HG02571 (cell line): ENCODE data around the gene SPTB.

ENCODE experiments used
- ATAC-seq: cut with Tn5 transposase; IDR thresholded peaks from one replicate; pipeline ENCODE4 v1.9.1; 2021; ENCODE audit warnings: mild to moderate bottlenecking, moderate library complexity; ENCODE audit not compliant: unreplicated experiment

The SPTB gene

GRCh38 chr14:64755781-64756221, 123.9 kb downstream of the SPTB start:
- no peak for ATAC-seq

DNA sequence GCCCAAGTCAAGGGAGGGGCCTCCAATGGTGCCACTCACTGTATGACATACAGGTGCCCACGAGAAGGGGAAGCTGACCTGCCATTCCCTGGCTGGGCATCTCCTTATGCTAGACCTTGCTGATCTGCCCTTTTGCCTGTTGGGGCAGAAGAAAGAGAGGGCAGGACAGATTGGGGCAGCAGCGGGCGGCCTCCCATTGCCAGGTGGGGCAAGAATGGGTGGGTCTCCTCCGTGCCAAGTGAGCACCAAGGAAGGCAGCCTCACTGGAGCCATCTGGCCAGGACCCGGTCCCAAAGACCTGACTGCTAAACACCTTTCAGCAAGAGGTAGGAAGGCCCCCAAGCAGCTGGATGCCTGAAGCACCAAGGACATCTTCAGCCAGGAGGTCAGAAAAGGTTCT, 125.0 kb downstream of the SPTB start:
- no peak for ATAC-seq

GRCh38 chr14:64753999-64754398, 125.7 kb downstream of the SPTB start:
- no peak for ATAC-seq

DNA sequence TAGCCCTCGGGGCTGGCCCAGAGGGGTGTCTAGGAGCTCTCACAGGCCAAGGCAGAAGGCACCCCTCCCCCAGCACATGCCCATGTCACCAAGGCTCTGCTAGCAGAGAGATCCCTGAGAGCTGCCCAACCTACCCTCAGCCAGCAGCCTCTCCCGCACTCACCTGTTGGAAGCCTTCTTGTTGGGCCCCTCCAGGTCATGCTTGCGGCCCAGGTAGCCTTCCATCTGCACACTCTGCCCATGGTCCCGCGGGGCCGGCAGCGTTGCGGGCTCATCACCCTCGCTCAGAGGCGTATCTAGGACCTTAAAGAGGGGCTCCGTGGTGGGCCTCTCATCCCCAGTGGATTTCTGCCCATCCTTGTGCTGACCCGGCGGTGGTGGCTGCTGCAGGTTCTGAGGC, 126.3 kb downstream of the SPTB start:
- ATAC-seq: no peak

DNA sequence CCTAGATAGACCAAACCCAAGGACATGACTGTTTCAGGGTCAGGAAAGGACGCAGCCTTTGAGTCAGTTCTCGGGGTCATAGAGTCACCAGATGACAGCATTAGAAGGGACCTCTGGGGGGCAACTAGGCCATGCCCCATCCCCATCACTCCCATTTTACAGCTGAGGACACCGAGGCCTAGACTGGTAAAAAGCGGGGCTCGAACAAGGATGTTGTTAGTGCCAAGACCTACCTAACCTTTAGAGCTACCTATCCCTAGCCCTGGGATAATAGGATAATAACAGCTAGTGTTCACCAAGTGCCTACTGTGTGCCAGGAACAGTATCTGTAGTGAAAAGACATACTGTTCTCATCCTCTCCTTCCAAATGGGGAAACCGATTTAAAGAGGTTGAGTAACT, 126.8 kb downstream of the SPTB start:
- ATAC-seq: no peak

GRCh38 chr14:64748995-64749714, 130.6 kb downstream of the SPTB start:
- ATAC-seq: no peak

DNA sequence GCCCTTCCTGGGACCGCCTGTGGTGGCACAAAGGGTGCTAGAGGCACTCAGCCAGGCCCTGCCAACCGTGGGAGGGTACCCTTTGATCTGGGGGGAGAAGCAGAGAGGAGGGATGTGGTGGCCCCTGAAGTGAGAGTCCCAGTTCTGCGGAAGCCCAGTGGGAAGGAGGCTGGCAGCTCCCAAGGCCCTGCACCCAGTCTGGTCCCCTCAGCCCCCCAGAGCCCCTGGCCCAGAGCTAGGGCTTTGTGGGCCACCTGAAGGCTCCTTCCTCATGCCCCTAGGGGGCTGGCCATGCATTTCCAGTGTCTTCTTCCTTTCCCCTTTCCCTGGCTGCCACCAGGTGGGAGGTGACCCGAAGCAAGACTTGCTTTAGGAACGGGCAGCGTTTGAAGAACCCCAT, 131.2 kb downstream of the SPTB start:
- ATAC-seq: no peak

DNA sequence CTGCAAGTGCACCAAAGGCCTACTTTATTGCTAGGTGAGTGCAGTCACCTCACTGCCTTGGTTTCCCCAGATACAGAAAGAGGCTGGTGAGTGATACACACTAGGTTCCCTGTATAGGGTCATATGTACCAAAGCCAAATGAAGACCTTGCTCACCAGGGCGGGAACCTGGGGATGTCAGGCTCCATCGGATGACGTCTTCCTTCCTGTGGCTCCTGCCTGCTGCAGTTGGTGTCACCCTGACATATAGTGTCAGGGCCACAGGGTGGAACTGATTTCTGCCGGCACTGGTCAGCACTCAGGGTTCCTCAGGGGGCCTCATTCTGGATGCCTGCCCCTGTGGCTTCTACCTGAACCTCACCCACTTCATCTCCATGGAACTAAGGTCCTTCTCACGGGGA, 132.4 kb downstream of the SPTB start:
- no peak for ATAC-seq

GRCh38 chr14:64746298-64747250, 133.1 kb downstream of the SPTB start:
- no peak for ATAC-seq

DNA sequence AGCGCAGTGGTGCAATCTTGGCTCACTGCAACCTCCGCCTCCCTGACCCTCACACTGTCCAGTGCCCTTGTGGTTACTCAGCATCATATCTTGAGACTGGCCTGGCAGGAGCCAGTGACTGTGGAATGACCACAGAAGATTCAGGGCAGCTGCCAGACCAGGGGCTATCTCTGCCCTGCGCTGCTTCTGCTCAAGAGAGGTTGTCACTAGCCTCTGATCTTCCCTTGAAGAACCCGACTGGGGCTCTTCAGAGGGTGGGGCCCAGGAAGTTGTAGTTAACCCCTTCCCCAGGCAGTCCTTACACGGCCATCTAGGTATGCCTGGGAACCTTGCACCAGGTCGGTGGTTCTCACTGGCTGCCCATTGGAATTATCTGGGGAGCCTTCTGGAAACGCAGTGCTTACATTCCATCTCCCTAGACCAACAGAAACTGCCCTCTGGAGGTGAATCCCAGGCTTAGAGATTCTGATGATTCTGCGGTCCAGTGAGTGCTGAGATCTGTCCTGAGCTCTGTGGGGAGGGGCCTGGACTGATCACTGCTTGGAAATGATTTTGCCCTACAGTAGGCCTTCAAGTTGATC, 134.1 kb downstream of the SPTB start:
- no peak for ATAC-seq

- no peak for ATAC-seq
These were observed 136.6 kb downstream of the SPTB start for GRCh38 chr14:64743061-64743460.

DNA sequence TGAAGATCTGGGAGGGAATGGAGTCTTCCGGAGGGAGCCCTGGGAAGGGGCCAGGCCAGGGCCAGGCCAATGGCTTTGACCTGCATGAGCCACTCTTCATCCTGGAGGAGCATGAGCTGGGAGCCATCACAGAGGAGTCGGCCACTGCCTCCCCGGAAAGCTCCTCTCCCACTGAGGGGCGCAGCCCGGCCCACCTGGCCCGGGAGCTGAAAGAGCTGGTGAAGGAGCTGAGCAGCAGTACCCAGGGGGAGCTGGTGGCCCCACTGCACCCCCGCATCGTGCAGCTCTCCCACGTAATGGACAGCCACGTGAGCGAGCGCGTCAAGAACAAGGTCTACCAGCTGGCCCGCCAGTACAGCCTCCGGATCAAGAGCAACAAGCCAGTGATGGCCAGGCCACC, 137.7 kb downstream of the SPTB start:
- ATAC-seq: no peak

GRCh38 chr14:64741200-64741599, 138.5 kb downstream of the SPTB start:
- no peak for ATAC-seq

DNA sequence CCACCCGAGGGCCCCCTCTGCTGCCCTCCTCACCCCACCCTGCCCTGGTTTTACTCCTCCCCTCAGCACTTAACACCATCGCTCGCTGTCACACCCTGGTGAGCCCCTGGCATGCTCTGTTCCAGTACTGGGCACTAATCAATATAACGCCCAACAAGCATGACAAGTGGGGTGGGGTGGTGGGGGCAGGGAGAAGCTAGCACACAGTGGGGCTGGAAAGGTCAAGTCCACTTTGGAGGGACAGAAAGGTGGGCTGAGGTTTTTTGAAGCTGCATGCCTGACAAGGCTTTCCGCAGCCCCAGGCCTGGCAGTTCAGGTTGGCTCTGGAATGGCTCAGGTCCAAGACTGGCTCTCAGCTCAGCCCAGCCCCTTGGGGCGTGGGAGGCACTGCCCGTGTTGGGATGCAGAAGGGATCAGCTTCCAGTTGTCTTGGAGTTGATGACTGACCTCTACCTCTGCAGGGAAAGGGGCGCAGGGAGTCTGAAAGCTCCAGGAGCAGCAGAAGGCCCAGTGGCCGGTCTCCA, 141.4 kb downstream of the SPTB start:
- ATAC-seq: no peak

GRCh38 chr14:64737391-64738280, 142.1 kb downstream of the SPTB start:
- ATAC-seq: no peak

- no peak for ATAC-seq
These were observed 143.2 kb downstream of the SPTB start for GRCh38 chr14:64736271-64737169.

DNA sequence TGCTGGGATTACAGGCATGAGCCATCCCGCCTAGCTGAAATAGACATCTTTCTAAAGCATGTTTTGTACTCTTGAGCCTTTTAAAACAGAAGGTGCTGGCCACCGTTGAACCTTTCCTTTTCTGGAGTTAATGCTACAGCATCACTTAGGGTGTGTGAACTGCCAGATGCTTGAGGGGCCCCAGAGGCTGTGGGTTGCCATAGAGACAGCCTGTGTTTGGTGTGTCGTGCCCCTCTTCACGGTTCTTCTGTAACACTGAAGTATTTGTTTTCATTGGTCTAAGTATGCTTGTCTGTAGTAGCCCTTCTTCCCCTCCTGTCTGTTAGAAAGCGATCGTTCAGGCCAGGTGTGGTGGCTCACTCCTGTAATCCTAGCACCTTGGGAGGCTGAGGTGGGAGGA, 144.7 kb downstream of the SPTB start:
- ATAC-seq: no peak

DNA sequence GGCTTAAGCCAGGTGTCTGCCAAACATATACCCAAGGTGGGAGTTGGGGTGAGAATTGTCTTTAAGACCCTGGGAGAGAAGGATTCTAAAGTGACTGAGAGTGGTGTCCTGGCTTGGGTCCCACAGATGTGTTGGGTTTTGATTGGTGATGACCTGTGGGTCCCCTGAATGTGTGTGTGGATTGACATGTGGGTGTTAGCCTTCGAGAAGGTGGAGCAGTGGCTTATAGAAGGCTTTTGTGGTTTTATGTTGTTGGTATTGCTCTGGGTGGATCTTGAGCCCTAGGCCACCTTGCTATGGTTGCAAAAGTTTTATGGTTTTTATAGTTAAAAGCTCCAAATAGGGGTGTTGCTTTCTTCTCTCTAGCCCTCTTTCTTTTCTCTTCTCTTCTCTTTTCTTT, 145.8 kb downstream of the SPTB start:
- no peak for ATAC-seq

DNA sequence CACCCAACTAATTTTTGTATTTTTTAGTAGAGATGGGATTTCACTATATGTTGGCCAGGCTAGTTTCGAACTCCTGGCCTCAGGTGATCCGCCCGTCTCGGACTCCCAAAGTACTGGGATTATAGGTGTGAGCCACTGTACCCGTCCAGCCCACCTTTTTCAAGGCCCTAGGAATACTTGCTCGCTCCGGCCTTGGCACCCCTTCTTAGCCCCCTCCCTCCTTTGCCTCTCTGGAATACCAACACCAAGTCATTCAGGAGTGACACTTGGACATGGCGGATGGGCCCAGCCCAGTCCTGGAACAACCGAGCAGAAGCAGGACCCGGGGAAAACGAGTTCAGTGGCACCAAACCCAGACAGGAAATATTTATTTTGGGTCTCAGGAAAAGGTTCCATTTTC, 146.4 kb downstream of the SPTB start:
- ATAC-seq: no peak
